ENCODE results near the gene MPO. TPM values are rescaled to one million over a fixed set of nuclear protein-coding genes. Genes with fewer than 3 reads are reported as not detected.

Gene MPO
- total RNA-seq, 4 donors from 2014 or later = 0.10 TPM; not detected in 3

- intact Hi-C loops (cut with DNase I; ENCODE audit: low total_unique reads) = no loop called here
- 91% methylated on average over 6 of the region's 6 CpGs for WGBS, 2 donors
- no peak overlapping the region for H3K4me3 ChIP-seq (ENCODE audit: low read depth, poor library complexity, severe bottlenecking)
- TF ChIP-seq CTCF (IDR thresholded peaks at IDR 0.05) = no peak
- no peak for TF ChIP-seq POLR2A (IDR thresholded peaks at IDR 0.05)
- peak in 1 of 2 donors; percentile 48 for DNase-seq (ENCODE audit: low spot score in 2 of 2)
These were observed 19.6 kb upstream of the MPO start for GRCh38 chr17:58300336-58300735.

- H3K4me3 ChIP-seq (ENCODE audit: low read depth, poor library complexity, severe bottlenecking) = no peak overlapping the region
- intact Hi-C loops (cut with DNase I; ENCODE audit: low total_unique reads) = no loop called here
- TF ChIP-seq CTCF (IDR thresholded peaks at IDR 0.05) = no peak
- TF ChIP-seq POLR2A (IDR thresholded peaks at IDR 0.05) = no peak
- WGBS, 2 donors = 78 to 95% methylated on average over 1 of the region's 1 CpG
- no peak for DNase-seq (ENCODE audit: low spot score in 2 of 2)
These were observed 13.3 kb upstream of the MPO start for GRCh38 chr17:58294034-58294433.

GRCh38 chr17:58291246-58291645, 10.5 kb upstream of the MPO start:
- 84 to 85% methylated on average over 5 of the region's 5 CpGs for WGBS, 2 donors
- intact Hi-C loops (cut with DNase I; ENCODE audit: low total_unique reads) = no loop called here
- DNase-seq (ENCODE audit: low spot score in 2 of 2) = no peak
- H3K4me3 ChIP-seq (ENCODE audit: low read depth, poor library complexity, severe bottlenecking) = no peak overlapping the region
- TF ChIP-seq CTCF (IDR thresholded peaks at IDR 0.05) = no peak
- TF ChIP-seq POLR2A (IDR thresholded peaks at IDR 0.05) = no peak

GRCh38 chr17:58289869-58290268, 9.1 kb upstream of the MPO start:
- no peak overlapping the region for H3K4me3 ChIP-seq (ENCODE audit: low read depth, poor library complexity, severe bottlenecking)
- WGBS, 2 donors = 37 to 44% methylated on average over 2 of the region's 2 CpGs
- no peak for TF ChIP-seq POLR2A (IDR thresholded peaks at IDR 0.05)
- no peak for TF ChIP-seq CTCF (IDR thresholded peaks at IDR 0.05)
- intact Hi-C loops (cut with DNase I; ENCODE audit: low total_unique reads) = no loop called here
- DNase-seq (ENCODE audit: low spot score in 2 of 2) = peak in 1 of 2 donors; percentile 73

- no peak overlapping the region for H3K4me3 ChIP-seq (ENCODE audit: low read depth, poor library complexity, severe bottlenecking)
- TF ChIP-seq CTCF (IDR thresholded peaks at IDR 0.05) = no peak
- 90 to 93% methylated on average over 3 of the region's 3 CpGs for WGBS, 2 donors
- intact Hi-C loops (cut with DNase I; ENCODE audit: low total_unique reads) = no loop called here
- no peak for DNase-seq (ENCODE audit: low spot score in 2 of 2)
These were observed 4.7 kb upstream of the MPO start for GRCh38 chr17:58285422-58285810.

- TF ChIP-seq POLR2A (IDR thresholded peaks at IDR 0.05) = no peak
- TF ChIP-seq CTCF (IDR thresholded peaks at IDR 0.05) = no peak
- intact Hi-C loops (cut with DNase I; ENCODE audit: low total_unique reads) = no loop called here
- WGBS, 2 donors = 47 to 57% methylated on average over 6 of the region's 6 CpGs
- H3K4me3 ChIP-seq (ENCODE audit: low read depth, poor library complexity, severe bottlenecking) = no peak overlapping the region
- DNase-seq (ENCODE audit: low spot score in 2 of 2) = no peak
These were observed 4.1 kb upstream of the MPO start for GRCh38 chr17:58284613-58285421.
